Neuron (in vitro differentiated cells): ENCODE results near the gene NRXN3.

Source experiments
- H2AFZ ChIP-seq: one replicate; pipeline ENCODE4 v1.6.1; 2013; ENCODE audit warnings: low read depth, mild to moderate bottlenecking, inconsistent platforms, low read length, moderate library complexity
- H3K27me3 ChIP-seq: one replicate; pipeline ENCODE4 v1.6.1; 2013; ENCODE audit warnings: low read length; ENCODE audit not compliant: insufficient read depth
- H3K36me3 ChIP-seq: one replicate; pipeline ENCODE4 v1.6.1; 2013; ENCODE audit warnings: low read length; ENCODE audit not compliant: insufficient read depth
- H3K4me1 ChIP-seq: one replicate; pipeline ENCODE4 v1.6.1; 2013; ENCODE audit warnings: low read length; ENCODE audit not compliant: insufficient read depth
- H3K4me3 ChIP-seq: 2 replicates; pipeline ENCODE4 v1.5.1; 2013; ENCODE audit warnings: mild to moderate bottlenecking, low read length, moderate library complexity
- H3K9me3 ChIP-seq: one replicate; pipeline ENCODE4 v1.6.1; 2013; ENCODE audit warnings: low read length

The NRXN3 gene

DNA sequence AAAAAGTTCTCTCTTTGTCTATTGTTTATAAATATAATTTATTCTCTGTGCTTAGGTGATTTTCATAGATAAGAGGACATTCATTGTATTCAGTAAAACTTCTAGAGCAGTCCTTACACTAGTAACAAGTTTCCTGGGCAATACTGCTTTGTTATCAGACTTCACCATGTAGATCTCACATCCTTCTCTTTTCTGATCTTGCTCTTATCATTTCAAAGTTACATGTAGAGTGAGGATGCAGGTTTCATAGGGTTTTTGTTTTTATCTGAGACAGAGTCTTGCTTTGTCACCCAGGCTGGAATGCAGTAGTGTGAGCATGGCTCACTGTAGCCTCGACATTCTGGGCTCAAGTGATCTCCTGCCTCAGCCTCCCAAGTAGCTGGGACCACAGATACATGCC lies 1251.6 kb downstream of the NRXN3 start:
- H3K9me3 ChIP-seq, result no peaks in the 10 kb centered on the region
- no peaks in the 10 kb centered on the region for H3K4me1 ChIP-seq

DNA sequence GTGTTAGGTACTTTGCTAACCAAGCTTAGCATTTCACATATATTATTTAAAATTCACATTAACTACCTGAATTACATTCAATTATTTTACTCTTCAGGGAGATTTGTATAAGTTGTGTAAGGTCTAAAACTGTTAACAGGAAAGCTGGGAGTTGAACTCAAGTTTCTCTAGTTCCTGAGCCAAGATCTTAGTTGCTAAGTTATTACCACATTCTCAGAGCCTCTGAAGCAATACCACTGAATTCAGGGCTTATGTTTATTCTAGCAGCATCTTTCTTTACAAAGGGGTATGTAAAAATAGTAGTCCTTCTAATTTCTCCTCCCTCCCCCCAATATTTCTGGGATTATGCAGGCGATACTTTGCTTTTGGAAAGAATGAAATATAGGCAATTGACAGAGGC lies 1254.3 kb downstream of the NRXN3 start:
- Histone ChIP-seq H3K9me3 (no peaks in the 10 kb centered on the region), H3K27me3 (no peaks in the 10 kb centered on the region), H3K4me3 (no peak overlapping the region), H3K36me3 (no peaks in the 10 kb centered on the region), H3K4me1 (no peaks in the 10 kb centered on the region), H2AFZ (no peak overlapping the region)

More for the DNA sequence above, 1251.6 kb downstream of the NRXN3 start:
- H3K36me3 ChIP-seq, result no peaks in the 10 kb centered on the region
- no peak overlapping the region for H3K4me3 ChIP-seq
- no peaks in the 10 kb centered on the region for H3K27me3 ChIP-seq
- H2AFZ ChIP-seq, result no peak overlapping the region

DNA sequence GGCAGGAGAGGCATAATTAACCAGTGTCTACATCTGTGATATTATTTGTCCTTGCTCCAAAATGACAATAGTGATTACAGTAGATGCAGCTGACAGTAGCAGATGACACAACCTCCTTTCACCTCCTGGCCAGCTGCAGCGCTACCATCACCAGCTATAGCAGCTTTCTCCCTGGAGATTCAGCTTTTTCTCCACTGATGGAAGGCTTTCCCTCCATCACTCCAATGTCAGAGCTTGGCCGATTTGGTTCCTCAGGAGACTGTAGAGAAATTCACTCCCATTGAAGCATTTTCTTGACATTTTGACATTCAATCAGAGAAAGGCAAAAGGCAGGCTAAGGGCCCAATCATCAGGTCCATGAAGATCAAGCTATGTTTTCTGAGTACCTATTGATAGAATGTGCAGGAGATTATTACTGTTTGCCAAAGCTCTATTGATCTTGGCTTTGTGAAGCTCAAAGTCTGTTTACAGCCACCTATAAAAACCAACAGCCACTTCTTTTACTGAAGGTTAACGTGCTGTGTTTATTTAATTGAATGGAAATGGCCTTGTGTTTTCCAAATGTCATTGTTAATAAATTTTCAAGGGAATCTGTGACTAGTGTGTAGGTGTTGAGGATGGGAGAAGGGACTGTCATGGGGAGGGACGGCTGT lies 1256.1 kb downstream of the NRXN3 start:
- Histone ChIP-seq H3K36me3 (no peaks in the 10 kb centered on the region), H2AFZ (no peak overlapping the region), H3K4me3 (no peak overlapping the region)

DNA sequence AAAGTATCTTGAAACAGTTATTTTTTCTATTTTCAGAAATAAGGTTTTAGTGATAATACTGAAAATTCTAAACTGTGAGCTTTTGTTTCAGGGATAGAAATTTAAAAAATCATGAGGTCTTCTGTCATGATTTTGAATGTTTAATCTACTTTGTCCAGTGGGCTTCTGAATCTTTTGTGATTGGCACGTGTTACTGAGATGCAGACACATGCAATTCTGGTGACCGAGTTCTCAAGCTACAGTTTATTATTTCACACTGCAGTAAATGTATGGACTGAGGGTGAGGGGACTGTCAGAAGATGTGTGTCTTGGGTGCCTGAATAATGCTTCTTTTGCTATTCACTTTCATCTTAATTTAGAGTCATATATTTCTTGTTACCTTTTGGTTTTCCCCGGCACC lies 1262.5 kb downstream of the NRXN3 start:
- Histone ChIP-seq H3K4me3 (no peak overlapping the region), H3K9me3 (no peaks in the 10 kb centered on the region), H3K4me1 (no peaks in the 10 kb centered on the region), H3K27me3 (no peaks in the 10 kb centered on the region), H3K36me3 (no peaks in the 10 kb centered on the region), H2AFZ (no peak overlapping the region)

More for the DNA sequence above, 1256.1 kb downstream of the NRXN3 start:
- H3K27me3 ChIP-seq, result no peaks in the 10 kb centered on the region
- H3K4me1 ChIP-seq, result no peaks in the 10 kb centered on the region
- no peaks in the 10 kb centered on the region for H3K9me3 ChIP-seq

DNA sequence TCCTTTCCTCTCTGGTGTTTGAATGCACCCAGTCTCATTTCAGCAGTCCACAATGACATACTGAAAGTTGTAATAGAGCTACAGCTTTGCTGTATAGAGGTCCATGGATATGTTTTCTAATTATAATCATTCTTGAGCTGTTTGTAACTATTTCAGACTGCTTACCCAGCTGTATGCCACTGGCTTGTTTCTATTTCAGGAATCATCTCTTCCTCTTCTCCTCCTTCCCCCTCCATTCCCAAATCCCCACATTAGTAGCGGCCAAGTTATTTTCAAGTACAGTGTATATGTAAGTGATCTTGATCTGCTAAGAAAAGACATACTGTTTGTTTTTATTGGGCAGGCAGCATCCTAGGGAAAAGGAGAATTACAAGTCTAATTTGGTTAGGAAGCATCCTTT lies 1266.2 kb downstream of the NRXN3 start:
- Histone ChIP-seq H2AFZ (no peak overlapping the region), H3K4me3 (no peak overlapping the region), H3K9me3 (no peaks in the 10 kb centered on the region), H3K27me3 (no peaks in the 10 kb centered on the region), H3K4me1 (no peaks in the 10 kb centered on the region), H3K36me3 (no peaks in the 10 kb centered on the region)

DNA sequence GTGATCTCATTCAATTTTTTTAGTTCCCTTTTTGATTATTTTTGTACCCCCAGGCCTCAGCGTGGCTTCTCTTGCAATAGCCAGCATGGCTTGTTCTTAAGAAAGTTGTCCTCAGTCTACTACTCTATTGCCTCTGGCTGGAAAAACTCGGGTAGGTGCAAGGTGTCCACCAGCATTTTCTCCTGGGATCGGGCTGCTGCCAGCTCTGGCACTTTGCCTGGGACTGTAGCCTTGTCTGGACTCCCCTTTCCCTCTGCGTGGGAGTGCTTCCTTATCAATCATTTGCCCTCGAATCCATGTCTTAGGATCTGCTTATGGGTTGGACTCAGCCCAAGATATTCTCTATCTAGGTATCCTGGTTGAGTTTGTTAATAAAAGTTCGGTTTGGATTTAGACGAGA lies 1267.8 kb downstream of the NRXN3 start:
- H2AFZ ChIP-seq, result no peak overlapping the region
- no peak overlapping the region for H3K4me3 ChIP-seq
- H3K36me3 ChIP-seq, result no peaks in the 10 kb centered on the region
- H3K9me3 ChIP-seq, result no peaks in the 10 kb centered on the region
- no peaks in the 10 kb centered on the region for H3K4me1 ChIP-seq
- H3K27me3 ChIP-seq, result no peaks in the 10 kb centered on the region

DNA sequence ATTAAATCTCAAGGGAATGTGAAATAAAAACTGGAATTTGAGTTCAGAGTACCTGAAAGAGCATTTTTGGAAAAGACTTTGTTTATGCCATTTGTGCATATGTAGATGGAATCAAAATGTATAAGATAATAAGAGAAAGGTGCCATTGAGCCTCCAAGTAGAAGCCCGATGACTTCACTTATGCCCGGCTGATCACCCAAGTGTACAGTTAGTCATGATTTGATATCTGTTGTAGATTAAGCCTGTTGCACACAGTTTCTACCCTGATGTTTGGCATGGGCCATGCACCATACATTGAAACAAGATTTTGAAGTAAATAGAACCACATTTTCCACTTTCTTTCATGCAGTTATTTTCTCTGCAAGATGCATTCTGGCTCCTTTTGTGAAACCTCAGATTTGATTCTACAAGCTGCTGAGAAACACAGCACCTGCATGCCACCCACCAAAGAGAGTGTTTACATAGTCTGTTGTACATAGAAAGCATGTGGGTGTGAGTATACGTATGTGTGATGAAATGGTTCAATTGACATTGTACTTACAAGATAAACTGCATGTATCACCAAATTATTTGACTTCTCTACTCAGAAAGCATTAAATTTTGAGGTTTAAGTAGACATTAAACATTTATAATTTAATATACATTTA lies 1268.6 kb downstream of the NRXN3 start:
- no peaks in the 10 kb centered on the region for H3K9me3 ChIP-seq
- no peaks in the 10 kb centered on the region for H3K36me3 ChIP-seq
- no peak overlapping the region for H2AFZ ChIP-seq
- H3K4me3 ChIP-seq, result no peak overlapping the region
- no peaks in the 10 kb centered on the region for H3K4me1 ChIP-seq
- H3K27me3 ChIP-seq, result no peaks in the 10 kb centered on the region

DNA sequence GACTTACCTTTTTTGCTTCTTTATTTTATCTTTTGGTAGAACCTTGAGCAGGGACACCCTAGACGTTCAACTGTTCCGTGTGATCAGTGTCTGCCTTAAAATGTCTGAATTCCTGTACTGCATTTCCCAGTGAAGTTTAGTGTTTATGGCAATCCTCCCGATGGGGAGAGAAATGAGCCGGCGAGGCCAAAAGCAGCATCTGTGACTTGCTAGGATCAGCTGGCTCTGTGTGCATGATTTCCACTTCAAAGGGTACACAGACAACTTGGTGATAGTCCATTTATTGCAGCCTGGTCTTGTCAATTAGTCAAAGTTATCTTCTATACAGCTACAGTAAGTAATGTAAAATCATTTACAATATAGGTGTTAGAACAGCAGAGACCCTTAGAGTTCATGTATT lies 1272.6 kb downstream of the NRXN3 start:
- H3K36me3 ChIP-seq, result no peaks in the 10 kb centered on the region
- H3K9me3 ChIP-seq, result no peaks in the 10 kb centered on the region
- H3K4me3 ChIP-seq, result no peak overlapping the region
- H2AFZ ChIP-seq, result no peak overlapping the region
- no peaks in the 10 kb centered on the region for H3K4me1 ChIP-seq
- H3K27me3 ChIP-seq, result no peaks in the 10 kb centered on the region

DNA sequence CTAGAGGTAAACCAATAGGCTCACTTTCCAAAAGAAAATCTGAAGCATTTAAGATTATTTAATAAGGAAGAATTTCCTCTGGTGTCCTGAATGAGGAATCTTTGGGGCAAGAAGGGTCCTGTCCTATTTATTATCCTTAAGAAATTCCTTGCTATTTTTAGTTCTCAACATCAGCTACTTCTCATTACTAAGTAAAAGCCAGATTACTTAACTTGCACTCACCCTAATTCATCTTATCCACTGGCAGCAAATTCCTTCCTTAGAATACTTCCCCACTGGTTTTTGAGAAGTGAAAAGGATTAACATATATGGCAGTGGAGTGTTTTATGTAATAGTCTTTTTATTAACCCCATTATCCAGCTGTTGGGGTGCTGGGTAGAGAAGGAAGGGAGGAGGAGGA lies 1273.4 kb downstream of the NRXN3 start:
- Histone ChIP-seq H3K4me3 (no peak overlapping the region), H3K4me1 (no peaks in the 10 kb centered on the region), H3K9me3 (no peaks in the 10 kb centered on the region), H3K27me3 (no peaks in the 10 kb centered on the region), H3K36me3 (no peaks in the 10 kb centered on the region), H2AFZ (no peak overlapping the region)

DNA sequence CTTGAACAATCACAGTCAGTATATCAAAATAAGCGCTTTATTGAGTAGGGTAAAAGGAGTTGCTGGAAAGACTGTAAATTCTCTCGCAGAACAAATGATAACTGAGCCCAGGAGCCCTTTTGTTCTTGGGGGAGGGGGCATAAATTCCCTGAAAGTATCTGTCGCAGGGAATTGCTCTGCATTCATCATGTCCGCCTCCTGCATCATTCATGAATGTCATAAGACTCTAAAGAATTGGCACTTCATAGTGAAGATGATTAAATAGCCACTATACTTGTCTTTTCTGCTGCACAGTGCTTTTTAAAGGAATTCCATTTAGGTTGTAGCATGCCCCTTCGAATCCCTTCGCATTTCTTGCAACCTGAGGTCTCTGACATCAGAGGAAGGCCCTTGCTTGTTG lies 1278.8 kb downstream of the NRXN3 start:
- peaks cover 7% of the 10 kb centered on the region for H3K4me1 ChIP-seq
- H3K9me3 ChIP-seq, result no peaks in the 10 kb centered on the region
- no peak overlapping the region for H3K4me3 ChIP-seq
- no peaks in the 10 kb centered on the region for H3K36me3 ChIP-seq
- H2AFZ ChIP-seq, result peak overlapping the region; percentile 60
- no peaks in the 10 kb centered on the region for H3K27me3 ChIP-seq

DNA sequence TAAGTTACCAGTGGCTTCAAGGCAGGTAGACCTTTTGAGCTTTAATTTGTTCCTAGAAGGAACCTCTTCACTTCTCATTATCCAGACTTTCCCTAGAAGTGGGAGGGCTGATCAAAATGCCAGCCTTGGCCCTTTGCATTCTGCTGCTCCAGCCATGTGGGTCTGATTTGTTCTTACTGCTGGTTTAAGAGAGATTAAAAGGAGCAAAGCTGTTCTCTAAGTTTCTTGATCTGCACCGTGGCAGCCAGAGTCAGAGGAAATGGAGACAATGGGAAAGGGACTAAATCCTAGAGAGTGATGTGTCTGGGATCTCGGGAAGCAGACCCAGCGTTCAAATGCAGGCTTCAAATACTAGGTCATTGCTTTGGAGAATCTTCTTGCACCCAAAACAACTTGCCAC lies 1281.4 kb downstream of the NRXN3 start:
- H3K4me1 ChIP-seq, result peaks cover 7% of the 10 kb centered on the region
- no peak overlapping the region for H2AFZ ChIP-seq
- no peaks in the 10 kb centered on the region for H3K27me3 ChIP-seq
- H3K9me3 ChIP-seq, result no peaks in the 10 kb centered on the region
- H3K4me3 ChIP-seq, result no peak overlapping the region
- no peaks in the 10 kb centered on the region for H3K36me3 ChIP-seq

DNA sequence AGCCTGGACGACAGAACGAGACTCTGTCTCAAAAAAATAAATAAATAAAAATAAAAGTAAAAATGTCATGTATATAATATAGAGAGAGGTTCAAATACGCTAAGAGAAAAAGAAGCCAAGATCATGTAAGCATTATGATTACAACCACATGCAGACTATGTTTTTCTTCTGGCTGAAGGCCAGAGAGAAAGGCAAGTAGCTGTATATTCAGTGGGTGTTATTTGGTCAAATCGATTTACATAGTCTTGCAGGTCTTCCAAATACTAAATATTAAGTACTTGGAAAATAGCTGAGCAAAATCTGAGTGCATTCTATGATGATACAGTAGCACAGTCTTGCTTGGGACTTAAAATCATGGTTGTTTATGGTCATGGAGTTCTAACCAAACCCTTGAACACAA lies 1283.1 kb downstream of the NRXN3 start:
- H2AFZ ChIP-seq, result no peak overlapping the region
- H3K4me1 ChIP-seq, result peaks cover 7% of the 10 kb centered on the region
- no peaks in the 10 kb centered on the region for H3K36me3 ChIP-seq
- no peak overlapping the region for H3K4me3 ChIP-seq
- no peaks in the 10 kb centered on the region for H3K9me3 ChIP-seq
- no peaks in the 10 kb centered on the region for H3K27me3 ChIP-seq

DNA sequence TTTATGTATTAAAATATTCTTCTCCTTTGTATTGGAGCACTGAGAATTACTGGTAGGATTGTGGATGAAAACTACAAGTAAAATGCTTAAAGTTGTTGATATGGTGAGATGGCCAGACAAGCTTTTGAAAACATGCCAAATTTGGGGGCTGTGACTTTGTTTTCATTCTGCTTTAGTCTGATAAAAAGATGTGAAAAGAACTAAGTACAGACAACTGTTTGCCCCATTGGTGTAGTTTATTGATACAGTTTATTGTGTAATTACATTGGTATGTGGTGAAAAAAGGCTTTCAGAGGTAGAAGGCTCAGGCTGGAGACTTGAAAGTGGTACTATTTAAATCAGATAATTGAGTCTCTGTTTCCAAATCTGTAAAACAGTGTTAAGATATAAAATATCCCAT lies 1294.3 kb downstream of the NRXN3 start:
- Histone ChIP-seq H3K4me1 (no peaks in the 10 kb centered on the region), H2AFZ (no peak overlapping the region), H3K36me3 (no peaks in the 10 kb centered on the region), H3K9me3 (no peaks in the 10 kb centered on the region), H3K27me3 (no peaks in the 10 kb centered on the region), H3K4me3 (no peak overlapping the region)

DNA sequence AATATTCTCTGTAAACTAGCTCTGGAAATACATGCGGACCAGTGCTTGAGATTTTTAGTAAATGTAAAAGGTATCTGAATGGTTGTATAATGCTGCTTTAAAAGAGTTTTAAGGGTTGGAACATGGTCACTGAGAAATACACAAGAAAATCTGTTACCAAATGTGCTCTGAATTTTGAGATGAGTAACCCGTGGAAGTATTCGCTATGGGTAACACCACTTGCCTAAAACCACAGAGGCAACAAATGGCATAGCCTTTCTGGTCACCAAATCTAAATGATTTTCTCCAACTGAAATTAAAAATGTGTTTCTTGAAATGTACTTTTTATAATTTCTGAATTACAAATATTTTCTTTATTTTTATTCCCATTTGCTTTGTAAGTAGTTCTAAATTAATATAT lies 1295.5 kb downstream of the NRXN3 start:
- H3K9me3 ChIP-seq, result no peaks in the 10 kb centered on the region
- H3K4me1 ChIP-seq, result no peaks in the 10 kb centered on the region
- no peak overlapping the region for H2AFZ ChIP-seq
- no peaks in the 10 kb centered on the region for H3K27me3 ChIP-seq
- H3K4me3 ChIP-seq, result no peak overlapping the region
- no peaks in the 10 kb centered on the region for H3K36me3 ChIP-seq
